Endothelial cell of hepatic sinusoid (primary cell): ENCODE data around the gene SPON1.
"Not testable (repeated sequence)": the region's sequence is repeated elsewhere in the genome, so short reads cannot be mapped to it uniquely, and the experiment has no call there.

Experiments
- in situ Hi-C: cut with HindIII; loops from 2 replicates; pipeline ENCODE4 v1.10.0; 2017; ENCODE audit warnings: low sequenced_read_pairs

Gene SPON1

DNA sequence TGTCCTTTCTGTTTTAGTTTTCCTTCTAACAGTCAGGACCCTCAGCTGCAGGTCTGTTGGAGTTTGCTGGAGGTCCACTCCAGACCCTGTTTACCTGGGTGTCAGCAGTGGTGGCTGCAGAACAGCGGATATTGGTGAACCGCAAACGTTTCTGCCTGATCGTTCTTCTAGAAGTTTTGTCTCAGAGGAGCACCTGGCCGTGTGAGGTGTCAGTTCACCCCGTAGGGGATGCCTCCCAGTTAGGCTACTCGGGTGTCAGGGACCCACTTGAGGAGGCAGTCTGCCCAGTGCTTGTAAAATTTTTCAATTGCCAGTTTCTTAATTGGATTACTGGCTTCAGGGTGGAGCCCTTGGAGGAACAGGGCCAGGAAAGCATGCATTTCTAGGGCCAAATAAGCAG, 211.2 kb downstream of the SPON1 start:
- in situ Hi-C loops: not testable (repeated sequence)

DNA sequence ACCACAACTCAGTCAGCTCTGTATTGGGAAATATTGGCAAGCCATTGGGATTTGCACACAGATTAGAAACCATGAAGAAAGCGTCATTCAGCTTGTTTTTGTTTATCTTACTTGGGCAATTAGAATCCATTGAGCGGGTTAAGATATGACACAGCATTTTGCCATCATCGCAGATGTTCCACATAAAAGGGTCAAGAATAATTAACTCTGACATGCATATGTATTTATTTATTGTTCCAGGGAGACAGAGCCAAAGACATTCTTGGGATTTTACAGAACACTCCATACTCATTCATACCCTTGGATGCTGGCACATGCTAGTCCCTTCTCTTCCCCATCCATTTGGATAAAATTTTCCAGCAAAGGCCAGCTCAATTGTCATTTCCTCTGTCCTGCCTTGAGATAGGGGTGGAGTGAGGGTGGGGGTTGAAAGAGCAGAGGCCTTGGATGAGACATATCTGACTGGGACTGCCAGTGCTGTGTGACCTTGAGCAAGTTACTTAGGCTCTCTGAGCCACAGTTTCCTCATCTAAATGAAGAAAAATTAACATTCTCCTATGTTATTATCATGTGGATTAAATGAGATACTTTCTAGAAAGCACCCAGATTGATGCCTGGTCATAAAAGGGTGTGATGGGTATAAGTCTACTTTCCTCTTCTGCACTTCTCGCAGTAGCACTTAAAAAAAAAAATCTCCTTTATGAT, 216.7 kb downstream of the SPON1 start:
- in situ Hi-C loops: no loop called here

DNA sequence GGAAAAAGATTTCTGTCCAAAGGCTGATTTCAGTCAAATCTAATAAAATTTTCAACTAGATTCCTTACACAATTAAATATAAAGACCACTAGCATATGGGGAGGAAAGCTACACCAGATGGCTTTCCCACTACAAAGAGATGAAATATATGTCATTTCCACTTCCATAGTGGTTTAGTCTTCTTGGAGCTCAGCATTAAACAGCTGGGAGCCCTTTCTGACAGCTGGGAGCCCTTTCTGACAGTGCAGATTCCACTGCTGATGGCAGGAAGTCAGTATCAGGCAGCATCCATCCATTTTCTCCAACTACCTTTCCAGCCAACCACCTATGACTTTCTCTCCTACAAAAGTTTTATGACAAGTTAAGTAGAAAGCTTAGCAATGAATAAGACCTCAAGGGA, 218.6 kb downstream of the SPON1 start:
- in situ Hi-C loops: no loop called here

DNA sequence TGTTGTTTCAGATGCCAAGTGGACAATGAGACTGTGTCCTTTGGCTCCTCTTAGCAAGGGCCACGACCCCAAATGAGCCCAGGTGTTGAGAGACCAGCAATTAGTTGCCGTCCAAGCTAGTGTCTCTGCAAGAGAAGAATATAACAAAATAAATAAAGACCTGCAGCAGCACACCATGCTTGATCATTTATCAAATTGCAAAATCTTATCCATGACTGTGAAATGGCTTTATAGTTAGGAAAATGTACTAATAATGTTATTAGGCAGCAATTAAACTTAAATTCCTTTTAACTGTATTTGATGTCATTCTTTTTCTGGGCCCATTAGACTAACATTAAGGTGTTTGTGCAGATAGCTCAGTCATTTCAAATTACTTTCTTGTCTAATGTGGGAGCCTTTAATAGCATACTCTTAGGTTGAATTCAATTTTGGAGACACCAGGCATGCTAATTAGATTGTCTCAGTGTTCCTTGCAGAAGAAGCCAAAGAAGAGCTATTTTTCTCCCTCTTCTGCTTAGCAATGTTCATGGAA, 220.4 kb downstream of the SPON1 start:
- in situ Hi-C loops: no loop called here

DNA sequence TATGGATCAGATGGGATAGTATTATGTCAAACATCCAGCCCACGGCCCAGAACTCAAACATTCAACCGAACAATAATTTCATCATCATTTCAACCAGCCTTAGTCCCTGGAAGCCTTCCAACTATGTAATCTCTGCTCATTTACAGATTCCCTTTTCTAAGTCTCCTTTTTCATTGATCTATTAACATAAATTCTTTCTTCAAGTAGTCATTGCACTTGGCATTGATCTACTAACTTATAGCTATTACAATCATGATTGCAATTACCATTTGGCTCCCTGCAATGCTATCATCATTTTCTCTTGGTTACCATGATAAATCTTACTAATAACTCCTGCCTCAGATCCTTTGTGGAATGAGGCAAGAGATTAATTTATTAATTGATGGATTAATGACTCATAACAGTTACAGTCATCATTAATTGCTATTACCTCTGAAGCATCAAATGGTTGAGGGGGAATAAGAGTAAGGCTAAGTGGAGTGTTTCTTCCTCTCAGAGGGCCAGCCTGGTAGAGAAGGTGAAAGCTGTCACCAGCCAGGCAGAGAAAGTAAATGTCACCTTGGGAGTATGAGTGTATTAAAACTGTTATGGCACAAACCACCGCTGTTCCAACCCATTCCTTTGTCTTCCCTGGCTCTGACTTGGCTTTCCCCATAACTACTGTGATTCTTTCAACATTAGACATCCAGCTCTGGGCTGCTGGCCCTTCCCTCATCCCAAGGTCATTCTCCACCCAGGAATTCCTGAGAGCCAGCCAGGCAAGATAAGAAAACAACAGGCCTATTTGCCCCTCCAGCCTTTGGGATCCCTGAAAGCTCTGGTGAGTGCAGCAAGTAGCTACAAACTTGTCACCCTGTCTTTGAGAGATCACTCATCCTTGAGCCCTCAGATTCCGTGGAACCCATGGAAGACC, 221.8 kb downstream of the SPON1 start:
- in situ Hi-C loops: no loop called here

DNA sequence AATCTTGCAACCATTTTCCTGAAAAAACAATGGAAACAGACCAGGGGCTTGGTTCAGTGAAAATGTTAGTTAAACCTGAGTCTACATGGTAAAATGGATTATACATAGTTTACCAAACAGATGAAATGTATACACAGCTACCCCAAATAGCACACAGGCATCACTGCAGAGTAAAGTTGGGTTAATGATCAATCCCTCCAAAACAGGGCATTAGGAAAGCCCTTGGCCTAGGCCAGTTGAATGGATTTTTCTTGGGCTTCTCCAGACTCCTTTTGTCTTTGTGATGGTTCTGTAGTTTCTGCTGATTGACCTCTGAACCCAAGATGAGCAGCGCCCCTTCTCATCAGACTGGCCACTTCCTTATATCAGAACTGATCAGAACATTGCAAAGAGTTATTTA, 222.9 kb downstream of the SPON1 start:
- in situ Hi-C loops: loop anchor here (5.0 kb wide), 1 partner anchor 42 kb away; no protein-coding TSS in a partner anchor

DNA sequence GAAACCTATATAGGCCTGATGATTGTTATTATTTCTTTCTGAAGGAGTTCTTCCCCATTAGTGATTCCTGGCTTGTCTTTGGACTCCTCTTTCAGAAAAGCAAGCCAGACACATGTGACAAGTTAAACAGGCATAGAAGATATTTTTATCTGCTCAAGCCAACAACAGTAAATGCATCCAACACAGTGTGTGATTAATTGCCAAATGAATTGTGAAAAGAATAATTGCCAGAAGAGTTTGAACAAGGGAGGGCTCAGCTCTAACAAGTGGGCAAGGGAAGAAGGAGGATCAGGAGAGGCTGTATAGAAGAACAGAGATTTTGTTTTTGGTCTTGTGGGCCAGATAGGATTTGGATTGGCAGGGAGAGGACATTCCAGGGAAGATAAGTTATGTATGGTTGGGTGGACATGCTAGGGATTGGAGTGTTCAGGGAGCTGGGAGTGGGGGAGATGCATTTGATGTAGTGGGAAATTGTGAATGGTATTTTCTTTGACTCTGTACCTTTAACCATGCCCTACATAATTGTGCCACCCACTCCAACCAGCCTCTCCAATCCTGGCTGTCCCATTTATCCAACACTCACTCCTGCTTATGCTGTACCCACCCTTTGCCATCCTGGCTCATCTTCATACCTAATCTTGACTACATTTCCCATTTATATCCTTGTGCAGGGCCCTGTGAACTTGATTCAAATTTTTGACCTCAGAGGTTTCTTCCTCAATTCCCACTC, 223.7 kb downstream of the SPON1 start:
- in situ Hi-C loops: loop anchor here (5.0 kb wide), 1 partner anchor 41 kb away; no protein-coding TSS in a partner anchor

DNA sequence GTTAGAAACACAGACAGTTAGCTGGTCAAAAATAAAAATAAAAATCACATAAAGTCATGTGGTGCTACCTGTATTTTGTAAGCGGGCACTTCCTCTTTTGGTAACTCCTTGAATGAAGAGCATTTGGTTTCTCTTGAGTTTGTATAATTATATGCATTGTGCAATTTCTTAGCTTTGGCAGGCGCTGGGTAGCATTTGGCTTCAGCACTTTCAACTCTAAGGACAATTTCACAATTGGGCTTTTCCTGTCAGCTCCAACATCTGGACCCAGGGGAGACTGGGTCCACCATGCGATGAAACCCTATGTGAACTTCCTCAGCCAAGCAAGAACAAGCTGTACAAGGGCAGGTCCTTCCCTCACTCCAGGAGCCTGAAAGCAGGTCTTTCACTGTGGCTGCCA, 227.4 kb downstream of the SPON1 start:
- in situ Hi-C loops: loop anchor here (5.0 kb wide), 1 partner anchor 37 kb away; no protein-coding TSS in a partner anchor

DNA sequence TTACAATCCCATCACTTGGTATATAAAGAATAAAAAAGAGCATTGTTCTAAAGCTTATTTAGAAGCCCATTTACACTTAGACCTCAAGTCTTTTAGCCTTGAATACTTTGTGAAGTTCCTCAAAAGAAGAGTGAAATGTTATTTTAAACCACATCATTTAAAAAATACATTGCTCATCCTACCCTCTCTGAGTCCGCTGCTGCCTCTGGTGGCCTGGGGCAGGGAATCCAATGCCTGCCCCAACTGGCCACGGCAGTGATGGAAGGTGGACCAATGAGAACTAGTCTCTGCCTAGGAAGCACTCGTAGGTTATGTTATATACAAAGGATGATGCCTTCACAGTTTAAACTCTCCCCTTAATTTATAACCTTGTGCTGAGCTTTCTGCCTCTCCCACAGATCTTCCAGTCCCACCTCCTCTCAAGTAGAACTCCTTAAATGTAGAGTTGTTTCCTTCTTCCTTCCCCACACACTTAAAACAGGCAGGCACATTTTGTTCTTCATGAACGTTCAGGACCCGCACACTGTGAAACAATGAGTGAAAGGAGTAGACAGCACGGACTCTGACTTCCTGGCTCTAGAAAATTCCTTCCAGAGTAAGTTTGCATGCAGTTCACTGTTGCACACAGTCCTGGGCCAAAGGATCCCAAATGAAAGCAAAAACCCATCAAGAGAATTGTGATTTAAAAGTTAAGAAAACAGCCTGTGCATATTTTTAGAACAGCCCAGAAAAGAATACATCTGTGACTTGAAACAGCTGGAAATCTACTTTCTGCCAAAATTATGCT, 228.7 kb downstream of the SPON1 start:
- in situ Hi-C loops: no loop called here

DNA sequence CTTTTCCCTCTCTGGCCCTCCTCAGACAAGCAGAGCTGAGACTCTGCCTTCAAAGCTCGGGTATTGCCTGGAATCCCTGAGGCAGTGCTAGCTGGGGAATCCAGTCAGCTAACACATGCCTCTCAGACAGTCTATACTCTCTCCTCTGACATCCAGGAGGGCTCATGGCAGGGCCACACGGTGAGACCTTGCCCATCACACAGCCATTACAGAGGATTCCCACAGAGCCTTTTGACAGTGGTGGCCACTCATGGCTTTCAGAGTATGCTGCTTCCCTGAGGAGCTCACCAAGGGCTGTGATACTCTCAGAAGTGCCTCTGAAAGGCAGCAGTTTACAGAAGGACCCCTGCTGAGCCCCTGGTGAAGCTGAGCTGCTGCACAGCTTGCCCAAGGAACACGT, 231.1 kb downstream of the SPON1 start:
- in situ Hi-C loops: no loop called here

DNA sequence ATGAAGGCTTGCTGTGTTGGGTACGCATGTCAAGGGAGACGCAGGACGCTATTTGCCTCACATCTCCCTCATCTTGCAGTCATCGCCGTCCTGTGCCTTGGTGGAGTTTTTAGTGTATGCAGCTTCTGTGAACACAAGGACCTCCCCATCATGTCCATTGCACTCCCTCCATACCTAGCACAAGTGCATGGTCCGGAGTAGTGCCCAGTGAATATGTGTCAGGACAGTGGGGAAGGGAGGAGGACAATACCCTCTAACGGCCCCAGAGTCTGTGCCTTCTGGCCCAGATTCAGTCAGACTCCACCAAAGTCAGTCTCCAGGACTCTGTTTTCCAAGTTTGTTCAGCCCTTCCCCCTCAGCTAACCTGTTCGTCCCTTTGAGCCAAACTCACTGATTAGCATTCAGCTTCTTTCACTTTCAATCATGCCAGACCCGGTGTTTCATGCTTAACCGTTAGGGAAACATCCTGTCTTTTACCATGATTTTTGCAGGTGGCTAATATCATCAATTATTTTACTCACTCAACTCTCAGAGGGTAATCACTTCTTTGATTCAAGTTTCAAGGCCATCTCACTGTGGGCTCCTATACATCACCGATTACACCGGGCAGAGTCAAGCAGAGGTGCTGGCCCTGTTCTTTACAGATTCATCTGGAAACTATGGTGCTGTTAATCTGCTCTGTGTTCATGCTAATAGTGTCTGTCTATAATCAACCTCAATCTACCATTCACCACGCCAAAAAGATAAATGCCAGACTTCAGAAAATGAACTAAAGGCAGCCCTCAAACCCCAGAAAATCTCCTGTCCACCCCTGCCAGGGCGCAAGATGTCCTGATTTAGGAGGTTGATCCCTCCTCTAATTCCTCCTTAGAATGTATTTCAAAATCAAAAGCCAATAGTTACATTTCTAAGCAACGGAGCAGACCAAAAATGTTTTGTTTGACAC, 240.0 kb downstream of the SPON1 start:
- in situ Hi-C loops: no loop called here

DNA sequence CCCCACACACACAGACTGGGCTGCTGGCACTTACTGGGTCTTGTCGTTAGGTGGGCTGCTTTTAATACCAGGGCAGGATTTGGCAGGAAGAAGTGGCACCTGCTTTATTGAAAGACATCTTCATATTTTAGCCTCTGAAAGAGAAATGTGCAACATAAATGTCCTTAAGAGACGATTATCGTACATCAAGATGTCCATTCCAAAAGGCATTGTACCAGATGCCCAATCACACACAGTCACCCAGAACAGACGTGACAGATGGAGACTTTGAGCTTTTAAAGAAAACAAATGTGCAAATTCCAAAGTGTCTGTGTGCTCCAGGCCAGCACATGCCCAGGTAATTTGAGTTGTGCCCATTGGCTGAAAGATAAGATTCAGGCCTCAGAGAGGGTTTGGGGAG, 240.8 kb downstream of the SPON1 start:
- in situ Hi-C loops: no loop called here

DNA sequence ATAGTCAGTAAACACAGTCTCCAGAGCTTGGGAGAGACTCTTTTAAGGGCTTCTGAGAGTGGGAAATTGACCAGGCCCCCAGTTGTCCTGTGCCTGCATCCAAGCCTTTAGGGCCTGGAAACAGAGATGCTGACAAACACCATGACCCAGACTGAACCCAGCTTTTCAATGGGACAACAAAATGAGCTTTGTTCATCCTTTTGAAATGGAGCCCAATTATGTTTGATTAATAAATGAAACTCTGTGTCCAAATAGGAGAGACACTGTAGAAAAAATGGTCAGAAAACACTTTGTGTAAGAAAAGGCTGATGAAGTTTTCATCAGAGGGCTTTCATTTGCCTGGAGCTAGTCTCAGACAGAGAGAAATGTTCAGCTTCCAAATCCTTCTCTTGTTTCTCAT, 250.5 kb downstream of the SPON1 start:
- in situ Hi-C loops: no loop called here

DNA sequence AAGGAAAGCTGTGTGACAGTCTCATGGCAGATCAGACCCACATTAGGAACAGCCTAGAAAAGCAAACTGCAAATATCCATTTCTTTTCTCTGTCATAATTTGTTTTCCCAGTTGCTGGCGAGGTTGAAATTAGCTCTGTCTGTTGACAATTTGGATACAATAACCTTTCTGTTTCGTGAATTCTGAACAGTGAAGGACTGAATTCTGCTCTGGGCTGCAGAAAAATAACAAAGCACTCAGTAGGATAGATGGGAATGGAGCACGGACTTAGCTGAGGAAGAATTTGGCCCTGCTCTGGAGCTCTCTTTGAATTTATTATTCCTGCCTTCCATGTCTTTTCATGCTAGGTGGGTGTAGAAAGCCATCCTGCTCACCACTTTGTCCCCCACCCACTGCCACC, 256.2 kb downstream of the SPON1 start:
- in situ Hi-C loops: no loop called here

DNA sequence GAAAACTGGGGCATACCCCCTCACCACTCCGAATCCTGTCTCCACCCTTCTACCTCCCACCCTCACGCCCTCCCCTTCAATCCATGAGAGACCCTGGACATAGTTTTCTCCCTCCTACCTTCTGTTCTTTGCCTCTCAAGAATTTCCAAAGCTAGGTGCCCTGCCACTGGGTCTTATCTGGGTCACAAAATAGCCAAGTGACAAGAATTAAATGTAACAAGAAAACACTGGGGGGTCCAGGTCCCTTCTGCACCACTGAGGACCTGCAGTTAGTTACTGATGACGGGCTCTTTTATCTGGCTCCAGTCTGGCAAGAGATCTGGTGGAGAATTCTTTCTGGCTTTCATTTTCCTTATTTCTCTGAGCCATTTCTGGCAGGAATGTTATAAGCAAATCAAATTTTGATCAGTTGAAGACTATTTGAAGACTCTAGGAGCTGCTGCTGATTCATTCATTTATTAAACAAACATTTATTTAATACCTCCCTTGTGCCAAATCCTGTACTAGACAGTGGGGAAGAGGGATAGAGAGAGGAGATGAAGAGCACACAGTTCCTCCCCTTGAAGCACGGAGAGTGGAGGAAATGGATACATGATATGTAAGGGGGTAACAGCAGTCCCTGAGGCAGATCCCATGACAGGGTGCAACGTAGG, 261.2 kb downstream of the SPON1 start:
- in situ Hi-C loops: no loop called here

DNA sequence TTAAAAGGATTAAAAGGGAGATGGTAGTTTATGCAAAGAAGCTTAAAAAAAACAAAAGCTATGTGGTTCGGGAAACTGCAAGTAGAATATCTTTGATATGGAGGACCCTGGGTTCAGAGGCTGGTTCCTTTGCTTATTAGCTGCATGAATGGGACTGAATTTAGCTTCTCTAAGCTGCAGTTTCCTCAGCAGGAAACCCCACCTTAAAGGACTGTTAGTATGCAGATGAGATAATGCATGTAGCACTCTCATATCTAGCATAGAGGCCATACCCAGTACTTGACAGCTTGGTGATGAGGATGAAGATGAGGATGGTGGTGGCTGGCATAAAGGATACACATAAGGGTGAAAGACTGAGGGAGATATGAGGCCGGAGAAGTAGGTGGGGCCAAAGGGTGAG, 261.9 kb downstream of the SPON1 start:
- in situ Hi-C loops: no loop called here

DNA sequence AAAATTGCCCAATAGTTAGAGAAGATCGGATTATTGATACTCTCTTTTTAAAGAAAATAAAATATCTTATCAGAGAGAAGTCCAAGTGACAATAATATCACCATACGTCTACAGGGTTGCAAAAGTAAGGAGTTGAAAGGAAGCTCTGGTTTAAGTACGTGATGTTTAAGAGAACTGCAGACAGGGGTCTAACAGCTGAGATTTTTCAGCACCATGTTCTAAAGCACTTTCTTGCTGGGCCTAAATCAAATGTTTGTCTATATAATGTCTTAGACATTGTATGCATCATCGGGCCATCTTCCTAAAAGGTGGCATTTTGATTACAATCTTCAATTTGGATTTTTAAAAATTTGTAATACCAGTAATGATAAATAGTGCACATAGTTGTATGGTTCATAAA, 263.1 kb downstream of the SPON1 start:
- in situ Hi-C loops: loop anchor here (5.0 kb wide), 1 partner anchor 38 kb away; no protein-coding TSS in a partner anchor

DNA sequence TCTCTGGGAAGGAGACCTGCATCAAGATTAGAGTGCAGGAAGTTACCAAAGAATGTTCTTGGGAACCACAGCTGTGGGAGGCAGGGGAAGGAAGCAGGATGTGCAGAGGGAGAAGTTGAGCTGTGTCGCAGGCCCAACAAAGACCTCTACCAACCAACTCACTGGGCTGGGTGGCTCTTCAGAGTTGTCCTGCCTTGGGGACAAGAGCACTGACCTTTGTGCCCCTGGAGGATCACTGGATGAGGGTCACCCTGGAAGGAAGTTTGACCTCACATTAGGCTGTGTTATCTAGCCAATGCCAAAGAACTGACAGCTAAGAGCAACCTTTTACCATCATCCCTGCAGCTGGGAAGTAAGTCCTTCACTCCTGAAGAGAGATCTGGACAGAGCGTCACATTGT, 265.8 kb downstream of the SPON1 start:
- in situ Hi-C loops: loop anchor here (5.0 kb wide), 1 partner anchor 41 kb away; no protein-coding TSS in a partner anchor

DNA sequence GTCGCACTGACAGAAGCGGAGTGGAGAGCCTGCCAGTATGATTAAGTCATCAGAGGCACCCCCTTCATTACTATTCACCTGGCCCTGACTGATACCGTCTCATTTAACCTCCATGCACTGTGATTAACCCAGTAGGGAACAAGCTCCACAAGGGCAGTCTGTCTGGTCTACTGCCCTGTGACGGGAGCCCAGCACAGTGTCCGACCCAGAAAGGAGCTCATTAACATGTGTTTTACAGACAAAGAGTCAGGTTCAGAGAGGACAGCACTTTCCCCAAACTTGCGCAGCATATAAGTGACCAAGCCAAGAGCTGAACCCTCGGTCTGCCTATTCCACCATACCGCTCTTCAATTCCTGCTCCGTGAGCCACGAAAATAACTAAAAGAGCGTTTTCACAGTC, 266.9 kb downstream of the SPON1 start:
- in situ Hi-C loops: loop anchor here (5.0 kb wide), 1 partner anchor 42 kb away; no protein-coding TSS in a partner anchor
